Astrocyte of the hippocampus (primary cell): Measurements from ENCODE around the gene KDM6B.
"Not testable (repeated sequence)": the region's sequence is repeated elsewhere in the genome, so short reads cannot be mapped to it uniquely, and the experiment has no call there.

ENCODE experiments used
- DNase-seq: peaks from one replicate; pipeline ENCODE4 v3.0.0; 2011; ENCODE audit warnings: low read depth, low spot score

The KDM6B gene, protein sequence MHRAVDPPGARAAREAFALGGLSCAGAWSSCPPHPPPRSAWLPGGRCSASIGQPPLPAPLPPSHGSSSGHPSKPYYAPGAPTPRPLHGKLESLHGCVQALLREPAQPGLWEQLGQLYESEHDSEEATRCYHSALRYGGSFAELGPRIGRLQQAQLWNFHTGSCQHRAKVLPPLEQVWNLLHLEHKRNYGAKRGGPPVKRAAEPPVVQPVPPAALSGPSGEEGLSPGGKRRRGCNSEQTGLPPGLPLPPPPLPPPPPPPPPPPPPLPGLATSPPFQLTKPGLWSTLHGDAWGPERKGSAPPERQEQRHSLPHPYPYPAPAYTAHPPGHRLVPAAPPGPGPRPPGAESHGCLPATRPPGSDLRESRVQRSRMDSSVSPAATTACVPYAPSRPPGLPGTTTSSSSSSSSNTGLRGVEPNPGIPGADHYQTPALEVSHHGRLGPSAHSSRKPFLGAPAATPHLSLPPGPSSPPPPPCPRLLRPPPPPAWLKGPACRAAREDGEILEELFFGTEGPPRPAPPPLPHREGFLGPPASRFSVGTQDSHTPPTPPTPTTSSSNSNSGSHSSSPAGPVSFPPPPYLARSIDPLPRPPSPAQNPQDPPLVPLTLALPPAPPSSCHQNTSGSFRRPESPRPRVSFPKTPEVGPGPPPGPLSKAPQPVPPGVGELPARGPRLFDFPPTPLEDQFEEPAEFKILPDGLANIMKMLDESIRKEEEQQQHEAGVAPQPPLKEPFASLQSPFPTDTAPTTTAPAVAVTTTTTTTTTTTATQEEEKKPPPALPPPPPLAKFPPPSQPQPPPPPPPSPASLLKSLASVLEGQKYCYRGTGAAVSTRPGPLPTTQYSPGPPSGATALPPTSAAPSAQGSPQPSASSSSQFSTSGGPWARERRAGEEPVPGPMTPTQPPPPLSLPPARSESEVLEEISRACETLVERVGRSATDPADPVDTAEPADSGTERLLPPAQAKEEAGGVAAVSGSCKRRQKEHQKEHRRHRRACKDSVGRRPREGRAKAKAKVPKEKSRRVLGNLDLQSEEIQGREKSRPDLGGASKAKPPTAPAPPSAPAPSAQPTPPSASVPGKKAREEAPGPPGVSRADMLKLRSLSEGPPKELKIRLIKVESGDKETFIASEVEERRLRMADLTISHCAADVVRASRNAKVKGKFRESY (N-terminal part only)

DNA sequence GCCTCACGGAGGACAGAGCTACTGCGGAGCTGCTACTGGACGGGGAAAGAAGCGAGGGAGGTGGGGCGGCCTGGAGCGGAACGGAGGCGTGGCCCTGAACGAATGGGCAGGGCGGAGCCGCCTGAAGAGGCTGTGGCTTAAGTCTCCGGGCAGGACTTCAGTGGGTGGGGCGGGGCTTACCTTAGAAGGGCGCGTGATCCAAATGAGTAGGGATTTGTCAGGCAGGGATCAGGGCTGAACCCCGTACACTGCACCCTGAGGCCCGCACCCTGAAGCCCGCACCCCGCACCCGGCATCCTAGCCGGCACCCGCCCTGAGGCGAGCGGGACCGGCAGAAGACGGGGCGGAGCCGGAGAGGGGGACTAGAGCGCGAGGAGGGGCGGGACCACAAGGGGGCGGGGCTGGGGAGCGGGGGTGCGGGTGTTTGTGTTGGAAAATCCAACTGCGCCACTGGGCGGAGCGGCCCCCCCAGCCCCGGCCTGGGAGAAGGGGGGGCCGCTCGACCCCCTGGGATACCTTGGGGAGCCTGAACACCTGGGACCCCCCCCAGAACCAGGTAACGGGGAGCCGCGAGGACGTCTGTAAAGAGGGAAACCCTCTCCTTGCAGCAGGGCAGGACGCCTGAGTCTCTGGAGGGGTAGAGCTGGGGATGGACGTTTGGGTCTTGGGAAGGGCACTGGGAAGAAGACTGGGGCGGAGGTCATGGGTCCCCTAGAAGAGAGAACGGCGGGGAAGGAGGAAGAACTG, at the start of gene KDM6B:
Gene KDM6B, plus strand, starts transcription at position 423 of the 747 bp plus-strand sequence. CDS start 11,338 bp downstream, outside the sequence.
- DNase-seq: peak; percentile 96

DNA sequence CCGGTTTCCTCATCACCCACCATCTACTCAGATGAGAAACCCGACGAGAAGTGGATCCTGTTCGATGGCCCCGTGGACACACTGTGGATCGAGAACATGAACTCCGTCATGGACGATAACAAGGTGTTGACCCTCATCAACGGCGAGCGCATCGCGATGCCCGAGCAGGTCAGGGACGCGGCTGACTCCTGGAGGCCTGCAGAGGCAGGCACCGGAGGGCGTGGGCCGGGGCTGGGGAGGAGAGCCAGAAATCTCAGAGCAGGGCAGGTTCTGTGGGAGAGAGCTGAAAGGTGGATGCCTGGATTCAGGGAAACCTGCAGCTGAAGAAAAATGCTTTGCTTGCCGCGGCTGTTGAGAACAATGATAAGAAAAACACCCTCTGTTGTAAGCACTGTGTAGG, 47.2 kb upstream of the KDM6B start:
- DNase-seq: no peak

DNA sequence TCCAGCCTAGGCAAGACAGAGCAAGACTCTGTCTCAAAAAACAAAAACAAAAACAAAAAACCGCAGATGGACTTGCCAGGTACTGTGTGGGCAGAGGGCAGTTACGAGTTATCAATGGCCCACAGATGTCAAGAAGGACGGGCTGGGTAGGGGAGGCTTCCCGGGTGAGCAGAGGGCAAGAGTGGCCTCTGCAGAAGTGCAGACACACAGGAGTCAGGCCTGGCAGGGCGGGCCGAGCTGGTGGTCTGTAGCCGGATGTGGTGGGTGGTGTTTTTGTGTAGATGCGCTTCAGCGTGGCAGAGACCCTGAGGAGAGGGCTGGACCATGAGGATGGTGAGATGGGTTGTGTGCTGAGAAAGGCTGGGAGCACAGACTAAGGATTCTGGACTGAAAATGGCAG, 44.9 kb upstream of the KDM6B start:
- no peak for DNase-seq

DNA sequence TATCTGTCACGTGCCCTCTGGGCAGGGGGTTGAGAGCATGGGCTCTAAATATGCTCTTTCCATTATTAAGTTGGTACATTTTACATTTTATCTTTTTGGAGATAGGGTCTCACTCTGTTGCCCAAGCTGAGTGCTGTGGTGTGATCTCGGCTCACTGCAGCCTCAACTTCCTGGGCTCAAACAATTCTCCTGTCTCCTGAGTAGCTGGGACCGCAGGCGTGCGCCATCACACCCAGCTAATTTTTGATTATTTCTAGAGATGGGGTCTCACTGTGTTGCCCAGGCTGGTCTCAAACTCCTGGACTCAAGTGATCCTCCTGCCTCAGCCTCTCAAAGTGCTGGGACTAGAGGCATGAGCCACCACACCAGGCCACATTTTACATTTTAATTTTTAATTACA, 43.9 kb upstream of the KDM6B start:
- DNase-seq: no peak

DNA sequence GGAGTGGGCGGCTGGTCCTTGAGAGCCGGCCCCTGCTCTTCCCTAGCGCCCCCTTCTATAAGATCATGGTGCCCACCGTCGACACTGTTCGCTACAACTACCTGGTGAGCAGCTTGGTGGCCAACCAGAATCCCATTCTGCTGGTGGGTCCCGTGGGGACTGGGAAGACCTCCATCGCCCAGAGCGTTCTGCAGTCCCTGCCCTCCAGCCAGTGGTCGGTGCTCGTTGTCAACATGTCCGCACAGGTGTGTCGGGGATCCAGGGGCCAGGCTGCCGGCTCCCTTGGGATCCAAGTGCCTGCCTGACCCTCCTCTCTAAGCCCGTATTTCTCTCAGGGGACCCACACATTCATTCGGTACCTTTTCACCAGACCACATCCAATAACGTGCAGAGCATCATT, 41.4 kb upstream of the KDM6B start:
- no peak for DNase-seq

DNA sequence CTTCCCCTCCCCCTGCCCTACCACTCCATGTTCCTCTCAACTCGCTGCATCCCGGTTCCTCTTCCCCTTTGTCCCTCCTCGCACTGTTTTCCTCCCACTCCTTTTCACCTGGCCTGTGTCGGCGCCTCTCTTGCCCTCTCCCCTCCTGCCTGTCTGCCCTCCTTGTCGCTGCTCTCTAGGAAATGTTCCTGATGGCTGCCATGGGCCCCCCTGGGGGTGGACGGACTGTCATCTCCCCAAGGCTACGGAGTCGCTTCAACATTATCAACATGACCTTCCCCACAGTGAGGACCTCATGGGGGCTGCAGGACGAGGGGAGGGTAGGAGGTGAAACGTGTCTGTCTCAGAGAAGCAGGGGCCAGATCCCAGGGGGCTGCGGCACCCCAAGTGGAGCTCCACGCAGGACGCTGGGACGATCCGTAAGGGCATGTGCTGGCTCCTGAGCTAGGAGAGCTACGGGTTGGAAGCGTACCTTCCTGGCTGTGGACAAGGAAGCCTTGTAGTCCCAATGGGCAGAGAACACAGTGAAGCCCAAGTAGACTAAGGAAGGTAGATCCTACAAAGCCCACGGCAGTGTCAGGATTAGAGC, 39.8 kb upstream of the KDM6B start:
- no peak for DNase-seq

DNA sequence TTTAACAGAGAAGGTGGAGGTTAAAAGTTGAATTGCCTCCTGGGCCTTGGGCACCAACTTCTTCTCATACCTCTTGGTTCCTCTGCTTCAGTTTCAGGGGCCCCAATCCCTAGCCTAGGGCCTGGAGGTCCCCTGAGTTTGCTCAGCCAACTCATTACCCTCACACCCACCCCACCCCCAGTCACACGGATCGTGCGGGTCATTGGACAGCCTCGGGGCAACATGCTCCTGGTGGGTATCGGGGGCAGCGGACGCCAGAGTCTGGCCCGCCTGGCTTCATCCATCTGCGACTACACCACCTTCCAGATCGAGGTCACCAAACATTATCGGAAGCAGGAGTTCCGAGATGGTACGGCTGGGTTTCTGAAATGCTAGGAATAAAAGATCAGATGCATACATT, 36.0 kb upstream of the KDM6B start:
- no peak for DNase-seq

DNA sequence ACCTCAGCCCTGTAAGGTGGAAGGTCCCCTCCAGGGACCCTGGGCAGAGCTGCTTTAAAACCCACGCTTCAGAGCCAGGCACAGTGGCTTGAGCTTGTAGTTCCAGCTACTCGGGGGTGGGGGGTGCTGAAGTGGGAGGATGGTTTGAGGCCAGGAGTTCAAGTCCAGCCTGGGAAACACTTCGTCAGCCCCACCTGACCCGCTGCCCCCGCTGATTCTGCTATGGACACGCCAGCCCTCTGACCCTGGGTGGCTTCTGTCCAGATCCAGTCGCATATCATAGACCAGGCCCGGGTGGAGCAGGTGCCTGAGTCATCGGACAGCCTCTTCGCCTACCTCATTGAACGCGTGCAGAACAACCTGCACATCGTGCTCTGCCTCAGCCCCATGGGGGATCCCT, 35.2 kb upstream of the KDM6B start:
- no peak for DNase-seq

DNA sequence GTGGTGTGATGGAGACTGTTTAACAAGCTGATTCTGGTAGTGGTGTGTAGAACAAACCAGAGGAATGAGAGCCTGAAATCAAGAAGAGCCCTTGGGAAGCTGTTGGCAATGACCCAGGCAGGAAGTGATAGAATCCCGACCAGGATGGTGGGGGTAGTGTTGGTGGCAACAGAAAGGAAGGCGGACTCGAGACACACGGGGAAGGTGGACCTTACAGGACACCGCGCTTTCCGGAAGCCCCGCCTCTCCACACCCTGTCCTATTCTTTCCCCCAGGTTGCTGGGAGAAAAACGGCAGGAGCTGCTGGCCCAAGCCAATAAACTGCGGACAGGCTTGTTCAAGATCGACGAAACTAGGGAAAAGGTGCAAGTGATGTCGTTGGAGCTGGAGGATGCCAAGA, 30.0 kb upstream of the KDM6B start:
- no peak for DNase-seq

DNA sequence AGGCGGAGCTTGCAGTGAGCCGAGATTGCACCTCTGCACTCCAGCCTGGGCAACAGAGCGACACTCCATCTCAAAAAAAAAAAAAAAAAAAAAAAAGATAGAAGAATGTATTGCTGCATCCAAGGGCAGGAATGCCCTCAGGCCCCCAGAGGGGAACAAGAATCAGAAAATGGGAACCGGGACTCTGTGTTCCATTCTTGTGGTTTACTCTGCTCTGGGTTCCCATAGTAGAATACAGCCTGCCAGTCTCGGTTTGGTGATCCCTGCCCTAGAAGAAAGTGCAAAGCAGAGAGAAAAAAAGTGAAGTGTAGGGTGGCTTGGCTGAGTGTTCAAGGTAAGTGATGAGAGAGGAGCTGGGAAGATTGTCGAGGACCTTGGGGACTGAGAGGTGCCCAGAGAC, 27.4 kb upstream of the KDM6B start:
- DNase-seq: no peak

DNA sequence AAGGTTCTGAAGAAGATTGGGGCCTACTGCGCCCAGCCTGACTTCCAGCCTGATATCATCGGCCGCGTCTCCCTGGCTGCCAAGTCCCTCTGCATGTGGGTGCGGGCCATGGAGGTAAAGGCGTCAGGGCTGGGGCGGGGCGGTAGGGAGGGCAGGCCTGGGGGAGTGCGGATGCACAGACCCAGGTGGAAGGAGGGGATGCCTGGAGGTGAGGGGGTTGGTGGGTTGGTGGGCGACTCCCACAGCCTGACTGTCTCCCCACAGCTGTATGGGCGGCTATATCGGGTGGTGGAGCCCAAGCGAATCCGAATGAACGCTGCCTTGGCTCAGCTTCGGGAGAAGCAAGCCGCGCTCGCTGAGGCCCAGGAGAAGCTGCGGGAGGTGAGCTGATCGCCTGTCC, 26.8 kb upstream of the KDM6B start:
- no peak for DNase-seq

DNA sequence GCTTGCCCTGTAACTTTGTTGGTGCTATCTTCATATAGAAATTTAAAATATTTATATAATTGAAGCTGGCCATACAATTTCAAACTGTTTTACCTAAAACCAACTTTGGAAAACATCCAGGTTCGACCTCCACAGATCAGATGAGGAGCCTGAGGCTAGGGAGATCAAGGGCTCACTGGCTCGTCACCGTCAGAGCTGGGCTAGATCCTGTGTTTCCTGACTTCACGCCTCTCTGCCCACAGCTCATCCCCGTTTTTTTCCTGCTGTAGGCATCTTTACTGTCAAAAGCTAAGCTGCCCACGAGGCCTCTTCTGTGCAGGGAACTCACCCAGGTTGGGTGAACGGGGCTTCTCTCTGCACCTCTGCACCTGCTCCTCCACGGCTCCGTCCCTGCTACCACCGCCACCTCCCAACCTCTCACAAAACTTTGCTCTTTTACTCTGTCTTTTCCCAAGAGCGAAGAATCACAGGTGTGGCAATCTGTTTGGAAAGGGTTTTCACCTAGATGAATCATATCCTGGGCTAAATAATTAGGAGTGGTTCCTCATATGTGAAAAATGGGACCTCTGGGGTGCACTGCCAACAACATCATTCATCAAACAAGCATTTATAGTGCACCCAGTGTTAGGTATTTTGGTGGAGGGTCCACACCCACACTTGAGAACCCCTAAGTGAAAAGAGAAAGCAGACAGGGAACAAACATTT, 24.8 kb upstream of the KDM6B start:
- DNase-seq: no peak

DNA sequence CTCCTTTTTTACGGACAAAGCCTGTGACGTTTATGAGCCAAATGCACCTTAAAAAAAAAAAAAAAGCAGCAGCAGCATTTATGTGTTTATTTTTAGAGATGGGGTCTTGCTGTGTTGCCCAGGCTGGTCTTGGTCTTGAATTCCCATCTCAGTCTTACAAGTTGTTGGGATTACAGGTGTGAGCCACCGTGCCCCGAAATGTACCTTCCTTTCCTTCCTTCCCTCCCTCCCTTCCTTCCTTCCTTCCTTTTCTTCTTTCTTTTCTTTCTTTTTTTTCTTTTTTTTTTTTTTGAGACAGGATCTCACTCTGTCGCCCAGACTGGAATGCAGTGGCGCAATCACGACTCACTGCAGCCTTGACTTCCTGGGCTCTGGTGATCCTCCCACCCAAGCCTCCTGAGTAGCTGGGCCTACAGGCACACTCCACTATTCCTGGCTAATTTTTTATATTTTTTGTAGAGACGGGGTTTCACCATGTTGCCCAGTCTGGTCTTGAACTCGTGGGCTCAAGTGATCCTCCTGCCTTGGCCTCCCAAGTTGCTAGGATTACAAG, 24.1 kb upstream of the KDM6B start:
- DNase-seq: not testable (repeated sequence)

DNA sequence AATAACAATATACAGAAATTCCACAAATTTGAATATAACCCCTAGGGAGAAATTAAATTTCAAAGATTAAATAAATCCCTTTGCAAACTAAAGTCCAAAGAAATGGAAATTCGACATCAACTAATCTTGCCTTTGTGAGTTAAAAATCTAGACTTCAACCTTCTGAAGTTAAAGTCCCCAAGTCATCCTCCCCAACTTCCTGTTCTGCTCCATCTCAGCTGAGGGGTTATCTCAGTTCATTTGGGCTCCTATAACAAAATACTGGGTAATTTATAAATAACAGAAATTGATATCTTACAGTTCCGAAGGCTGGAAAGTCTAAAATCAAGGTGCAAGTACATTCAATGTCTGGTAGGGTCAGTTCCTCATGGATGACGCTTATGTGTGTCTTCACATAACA, 22.8 kb upstream of the KDM6B start:
- DNase-seq: no peak

DNA sequence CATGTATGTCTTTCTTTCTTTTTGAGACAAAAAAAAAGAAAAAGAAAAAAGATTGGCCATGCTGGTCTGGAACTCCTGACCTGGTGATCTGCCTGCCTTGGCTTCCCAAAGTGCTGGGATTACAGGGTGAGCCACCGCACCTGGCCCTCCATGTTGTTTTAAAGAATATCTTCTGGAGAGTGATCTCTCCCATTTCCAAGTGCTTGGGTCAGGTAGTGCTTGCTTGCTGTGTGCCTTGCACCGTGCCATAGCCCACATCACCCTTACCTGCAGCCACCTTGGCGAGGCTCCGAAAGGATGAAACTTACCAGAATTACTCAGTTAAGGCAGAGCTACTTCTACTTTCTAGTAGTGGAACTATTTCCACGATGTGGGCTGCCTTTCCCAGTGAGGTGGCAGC, 19.0 kb upstream of the KDM6B start:
- DNase-seq: no peak

DNA sequence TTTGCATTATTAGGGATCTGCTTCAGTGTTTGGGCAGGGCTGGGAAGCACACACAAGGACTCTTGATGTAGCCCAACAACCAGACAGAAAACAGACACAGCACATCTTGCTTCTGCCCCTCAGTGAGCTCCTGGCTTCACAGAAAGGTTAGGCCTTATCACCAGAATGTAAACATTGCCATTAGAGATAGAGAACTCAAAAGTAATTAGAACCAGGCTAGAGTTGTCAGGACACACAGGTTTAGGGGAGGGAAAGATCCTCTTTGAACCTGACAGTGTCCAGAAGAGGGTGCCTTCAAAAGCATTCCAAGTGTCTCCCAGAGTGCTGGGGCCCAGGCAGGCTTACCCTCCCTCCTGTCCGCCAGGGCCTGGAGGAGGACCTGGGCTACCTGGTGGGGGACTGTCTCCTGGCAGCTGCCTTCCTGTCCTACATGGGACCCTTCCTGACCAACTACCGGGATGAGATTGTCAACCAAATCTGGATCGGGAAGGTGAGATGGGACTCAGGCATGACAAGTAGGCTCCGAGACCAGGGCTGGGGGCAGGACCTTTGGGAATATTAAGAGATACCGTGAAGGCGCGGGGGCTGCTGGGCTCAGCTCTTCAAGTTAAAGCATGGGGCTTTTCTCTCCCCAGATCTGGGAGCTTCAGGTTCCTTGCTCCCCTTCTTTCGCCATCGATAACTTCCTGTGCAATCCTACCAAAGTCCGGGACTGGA, 16.9 kb upstream of the KDM6B start:
- no peak for DNase-seq

DNA sequence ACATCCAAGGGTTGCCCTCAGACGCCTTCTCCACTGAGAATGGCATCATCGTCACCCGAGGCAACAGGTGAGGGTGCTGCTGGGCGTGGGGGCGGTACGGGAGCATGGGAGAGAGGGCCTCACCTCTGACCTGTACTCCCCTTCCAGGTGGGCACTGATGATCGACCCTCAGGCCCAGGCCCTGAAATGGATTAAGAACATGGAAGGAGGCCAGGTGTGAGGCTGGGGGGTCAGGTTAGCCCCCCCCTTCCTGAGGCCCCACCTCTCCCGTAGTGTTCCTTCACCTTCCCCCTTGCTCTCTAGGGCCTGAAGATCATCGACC, 16.4 kb upstream of the KDM6B start:
- no peak for DNase-seq

DNA sequence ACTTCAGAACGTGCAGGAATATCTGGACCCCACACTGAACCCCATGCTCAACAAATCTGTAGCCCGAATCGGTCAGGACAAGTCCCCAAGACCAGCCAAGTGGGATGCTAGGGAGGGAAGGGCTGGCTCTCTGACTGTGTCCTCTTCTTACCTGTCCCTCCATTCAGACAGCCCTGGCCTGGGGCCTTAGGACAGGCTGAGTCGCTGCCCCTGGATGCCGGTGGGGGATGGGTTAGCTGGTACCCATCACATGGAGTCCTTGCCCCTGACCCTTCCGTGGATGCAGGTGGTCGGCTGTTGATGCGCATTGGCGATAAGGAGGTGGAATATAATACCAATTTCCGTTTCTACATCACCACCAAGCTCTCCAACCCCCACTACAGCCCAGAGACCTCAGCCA, 16.0 kb upstream of the KDM6B start:
- DNase-seq: no peak

DNA sequence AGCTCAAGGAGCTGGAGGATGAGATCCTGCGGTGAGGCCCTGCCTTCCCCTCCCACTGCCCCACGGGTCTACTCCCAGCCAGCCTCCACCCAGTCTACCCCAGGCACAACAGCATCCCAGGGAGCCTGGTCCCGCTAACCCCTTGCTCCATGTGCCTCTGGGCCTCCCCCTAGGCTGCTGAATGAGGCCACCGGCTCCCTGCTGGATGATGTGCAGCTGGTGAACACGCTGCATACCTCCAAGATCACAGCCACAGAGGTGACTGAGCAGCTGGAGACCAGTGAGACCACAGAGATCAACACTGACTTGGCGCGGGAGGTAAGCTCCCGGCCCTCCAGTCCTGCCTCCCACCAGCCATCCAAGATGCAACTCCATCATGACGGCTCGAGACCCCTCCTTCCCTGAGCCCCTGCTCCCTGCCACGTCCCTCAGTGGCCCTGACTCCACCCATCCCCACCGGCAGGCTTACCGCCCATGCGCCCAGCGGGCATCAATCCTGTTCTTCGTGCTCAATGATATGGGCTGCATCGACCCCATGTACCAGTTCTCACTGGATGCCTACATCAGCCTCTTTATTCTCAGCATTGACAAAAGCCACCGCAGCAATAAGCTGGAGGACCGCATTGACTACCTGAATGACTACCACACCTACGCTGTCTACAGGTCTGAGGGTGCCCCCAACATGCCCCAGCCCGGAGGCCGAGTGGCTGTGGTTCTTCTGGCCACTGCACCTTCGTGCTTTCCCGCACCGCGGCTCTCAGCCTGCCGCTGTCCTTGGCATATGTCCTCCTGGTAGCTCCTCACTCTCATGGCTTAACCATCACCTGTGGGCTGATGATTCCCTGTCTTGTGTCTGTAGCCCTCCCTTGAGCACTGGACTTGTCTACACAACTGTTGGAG, 15.0 kb upstream of the KDM6B start:
- DNase-seq: no peak
